Measurements from ENCODE around the gene FTSJ1.

Gene FTSJ1

DNA sequence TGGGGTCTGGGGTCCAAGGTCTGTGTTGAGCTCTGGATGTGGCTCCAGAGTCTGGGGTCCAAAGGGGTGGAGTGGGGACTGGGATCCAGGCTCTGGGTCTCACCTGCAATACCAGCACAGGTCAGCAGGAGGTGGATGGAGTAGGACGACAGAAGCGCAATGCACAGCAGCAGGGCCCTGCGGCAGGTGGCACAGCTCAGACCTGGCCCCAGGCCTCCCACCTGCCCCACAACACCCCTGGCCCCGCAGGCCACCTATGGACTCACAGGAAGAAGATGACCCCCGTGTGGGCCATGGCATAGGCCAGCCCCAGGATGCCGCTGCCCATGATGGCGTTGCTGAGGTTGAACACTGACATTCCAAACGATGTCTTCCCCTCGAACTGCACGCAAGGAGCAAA lies 9.3 kb upstream of the FTSJ1 start:
- H3K4me3 Mint-ChIP-seq, result peak overlapping the region; percentile 90 to 92
- H3K9me3 Mint-ChIP-seq, result no peaks in the 10 kb centered on the region
- DNase-seq (peak in 1 of 2 donors; percentile 25), ATAC-seq (peak; percentile 29)
- peaks cover 54% of the 10 kb centered on the region for H3K4me1 Mint-ChIP-seq
- H3K27ac Mint-ChIP-seq, result no peak overlapping the region
- no peaks in the 10 kb centered on the region for H3K27me3 Mint-ChIP-seq

DNA sequence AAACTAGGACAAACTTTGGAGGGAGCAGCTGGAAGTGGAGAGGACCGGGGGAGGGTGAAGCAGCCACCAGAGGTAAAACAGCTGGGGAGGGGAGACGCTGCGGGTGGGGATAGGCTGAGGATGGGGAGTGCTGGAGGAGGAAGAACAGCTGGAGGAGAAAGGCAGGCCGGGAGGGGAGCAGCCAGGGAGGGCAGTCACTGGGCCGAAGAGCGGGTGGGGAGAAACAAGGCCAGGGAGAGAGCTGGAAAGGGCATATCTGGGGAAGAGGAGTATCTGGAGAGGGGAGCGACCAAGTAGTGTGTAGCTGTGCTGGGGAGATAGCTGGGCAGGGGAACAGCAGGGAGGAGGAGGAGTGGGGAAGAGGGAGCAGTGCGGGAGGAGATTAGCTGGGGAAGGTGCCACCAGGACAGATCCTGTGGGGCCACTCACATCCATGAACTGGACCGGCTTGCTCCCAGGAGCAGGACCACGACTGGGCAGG lies 8.7 kb upstream of the FTSJ1 start:
- H3K4me1 Mint-ChIP-seq, result peaks cover 54% of the 10 kb centered on the region
- no peaks in the 10 kb centered on the region for H3K27me3 Mint-ChIP-seq
- H3K4me3 Mint-ChIP-seq, result peak overlapping the region; percentile 90 to 92
- ATAC-seq (no peak), DNase-seq (no peak)
- H3K27ac Mint-ChIP-seq, result peak overlapping the region; percentile 75 to 96
- H3K9me3 Mint-ChIP-seq, result no peaks in the 10 kb centered on the region

DNA sequence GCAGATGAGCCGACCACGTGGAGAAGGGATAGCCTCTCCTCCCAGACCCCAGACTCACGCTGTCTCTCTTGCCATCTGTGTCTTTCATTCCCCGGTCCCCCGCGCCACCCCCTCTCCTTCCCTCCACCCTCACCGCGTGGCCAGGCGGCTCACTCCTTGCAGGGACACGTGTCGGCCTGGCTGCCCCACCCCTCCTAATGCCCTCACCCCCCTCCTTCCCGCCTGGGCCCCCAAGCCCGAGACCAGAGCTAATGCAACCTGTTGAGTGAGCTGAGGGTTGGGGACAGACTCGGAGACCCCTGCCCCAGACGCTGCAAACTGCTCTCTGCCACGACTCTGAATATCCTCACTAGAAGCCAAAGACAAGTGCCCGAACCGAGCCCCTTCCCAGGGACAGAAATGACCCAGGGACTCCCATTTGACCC lies 7.7 kb upstream of the FTSJ1 start:
- H3K4me1 Mint-ChIP-seq, result peaks cover 48% of the 10 kb centered on the region
- peak; percentile 16 to 31 for DNase-seq
- no peaks in the 10 kb centered on the region for H3K27me3 Mint-ChIP-seq
- peak overlapping the region; percentile 90 to 92 for H3K4me3 Mint-ChIP-seq
- no peaks in the 10 kb centered on the region for H3K9me3 Mint-ChIP-seq
- H3K27ac Mint-ChIP-seq, result peak overlapping the region; percentile 96 to 99
- ATAC-seq, result peak; percentile 70

DNA sequence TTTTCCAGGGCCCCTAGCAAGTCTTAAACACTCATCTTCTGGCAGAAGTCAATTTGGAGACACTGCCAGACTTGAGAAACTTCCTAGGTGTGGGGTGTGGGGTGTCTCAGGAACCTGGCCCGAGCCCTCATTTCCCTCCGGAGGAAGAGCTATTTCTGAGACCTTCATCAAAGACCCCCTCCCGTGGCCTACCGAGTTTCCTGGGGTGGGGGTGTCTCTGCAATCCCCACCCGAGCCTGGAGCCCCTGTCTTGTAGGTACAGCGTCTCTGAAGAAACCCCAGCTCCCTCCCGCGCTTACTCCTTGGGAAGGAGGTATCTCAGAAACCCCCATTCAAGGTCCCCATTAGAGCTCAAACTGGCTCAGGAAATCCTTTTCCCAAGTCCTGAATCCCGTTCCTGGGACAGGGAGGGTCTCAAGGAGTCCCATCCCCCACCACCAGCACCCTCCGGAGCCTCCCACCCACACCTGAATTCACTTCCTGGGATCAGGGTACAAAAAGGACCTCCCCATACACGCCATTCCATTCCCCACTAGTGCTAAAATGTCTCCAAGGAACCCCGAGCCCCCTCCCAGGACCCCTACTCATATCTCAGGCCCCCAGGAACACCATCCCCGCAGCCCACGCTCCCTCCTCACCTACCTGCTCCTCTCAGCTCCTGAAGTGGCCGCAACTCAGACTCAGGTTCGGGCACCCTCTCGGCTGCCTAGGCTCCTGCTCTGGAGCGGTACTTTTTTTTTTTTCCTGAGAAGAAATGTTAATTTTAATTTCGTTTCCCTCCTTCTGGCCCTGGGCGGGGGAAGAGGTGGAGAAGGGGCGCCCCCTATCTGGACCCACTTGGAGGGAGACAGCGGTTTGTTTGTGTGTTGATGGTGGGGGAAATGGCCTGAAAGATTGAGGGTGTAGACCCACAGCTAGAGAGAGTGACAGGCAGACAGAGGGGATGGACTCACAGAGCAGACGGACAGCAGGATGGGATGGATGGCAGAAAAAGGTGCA lies 7.0 kb upstream of the FTSJ1 start:
- H3K9me3 Mint-ChIP-seq, result no peaks in the 10 kb centered on the region
- H3K27me3 Mint-ChIP-seq, result no peaks in the 10 kb centered on the region
- peak; percentile 52 for ATAC-seq
- H3K4me1 Mint-ChIP-seq, result peaks cover 48% of the 10 kb centered on the region
- H3K27ac Mint-ChIP-seq, result peak overlapping the region; percentile 96 to 99
- peak; percentile 19 to 37 for DNase-seq
- H3K4me3 Mint-ChIP-seq, result peak overlapping the region; percentile 90 to 92

DNA sequence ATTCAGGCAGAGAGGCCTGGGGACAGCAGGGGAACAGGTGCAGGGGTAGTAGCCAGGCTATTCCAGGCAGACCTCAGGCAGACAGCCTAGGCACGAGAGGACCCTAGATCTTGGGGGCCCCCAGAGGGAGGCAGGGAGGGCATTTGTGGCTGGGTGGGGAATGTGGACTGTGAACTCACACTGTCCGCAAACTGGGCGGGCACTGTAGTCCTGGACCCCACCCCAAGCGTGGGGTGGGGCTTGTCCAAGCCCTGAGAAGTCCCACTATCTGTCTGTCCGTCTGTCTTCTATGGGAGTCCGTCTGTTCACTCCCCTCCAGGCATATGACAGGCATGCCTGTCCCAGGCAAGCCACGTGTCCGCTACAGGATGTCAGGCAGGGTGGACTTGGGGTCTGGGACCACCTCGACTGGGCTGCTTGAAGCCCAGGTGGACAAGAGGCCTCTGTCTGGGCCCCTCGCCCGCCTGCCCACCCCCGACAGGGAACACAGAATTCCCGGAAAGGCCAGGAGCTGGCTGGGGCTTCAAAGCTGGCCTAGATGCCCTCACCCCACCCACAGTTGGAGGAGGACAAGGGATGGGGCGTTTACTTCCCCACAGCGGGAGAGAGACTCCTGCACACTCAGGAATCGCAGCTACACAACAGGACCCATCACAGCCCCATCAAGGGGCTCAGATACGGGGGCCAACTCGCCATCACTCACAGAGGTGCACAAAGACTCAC lies 5.7 kb upstream of the FTSJ1 start, which contains the start of gene SLC38A5:
Gene SLC38A5 (minus strand): TSS at position 151 of the 723 bp plus-strand sequence. CDS start 2,336 bp downstream, outside the sequence.
- Mint-ChIP-seq H3K4me1 (peaks cover 48% of the 10 kb centered on the region), H3K9me3 (no peaks in the 10 kb centered on the region), H3K4me3 (peak within 1 kb of the TSS; percentile 90 to 92), H3K27me3 (no peaks in the 10 kb centered on the region), H3K27ac (peak within 1 kb of the TSS; percentile 96 to 99)
- DNase-seq, result no peak
- no peak for ATAC-seq

DNA sequence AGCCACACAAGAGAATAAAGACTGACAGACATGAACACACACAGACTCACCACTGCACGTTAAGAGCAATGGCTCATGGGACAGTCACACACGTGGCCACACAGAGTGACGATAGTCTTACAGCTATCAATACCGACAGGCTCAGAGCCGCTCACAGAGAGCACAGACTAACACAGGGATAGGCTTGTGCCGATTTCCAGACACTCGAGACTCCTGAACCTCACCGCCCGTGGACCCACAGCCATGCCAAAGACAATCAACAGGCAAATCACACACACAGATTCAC lies 5.2 kb upstream of the FTSJ1 start:
- no peak overlapping the region for H3K4me3 Mint-ChIP-seq
- no peak for DNase-seq
- H3K9me3 Mint-ChIP-seq, result no peaks in the 10 kb centered on the region
- H3K27ac Mint-ChIP-seq, result no peak overlapping the region
- peaks cover 43% of the 10 kb centered on the region for H3K4me1 Mint-ChIP-seq
- ATAC-seq, result no peak
- H3K27me3 Mint-ChIP-seq, result no peaks in the 10 kb centered on the region

DNA sequence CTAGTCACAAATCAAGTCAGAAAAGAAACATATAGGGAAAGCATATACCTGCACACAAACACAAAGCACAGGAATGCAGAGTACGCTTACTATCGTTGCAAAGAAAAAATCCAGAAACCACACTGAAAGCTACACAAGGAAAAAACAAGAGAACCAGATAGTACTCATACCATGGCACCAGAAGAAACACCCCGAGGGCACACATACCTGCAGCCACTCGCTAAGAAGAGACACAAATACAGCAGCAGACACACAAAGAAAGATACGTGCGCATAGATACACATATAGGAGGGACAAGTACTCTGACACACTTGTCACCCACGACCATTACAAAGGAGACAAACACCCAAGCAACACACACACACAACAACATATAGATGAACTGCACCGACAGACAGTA lies 4.5 kb upstream of the FTSJ1 start:
- no peak for ATAC-seq
- H3K4me3 Mint-ChIP-seq, result no peak overlapping the region
- no peak for DNase-seq
- H3K27me3 Mint-ChIP-seq, result no peaks in the 10 kb centered on the region
- H3K9me3 Mint-ChIP-seq, result no peaks in the 10 kb centered on the region
- no peak overlapping the region for H3K27ac Mint-ChIP-seq
- H3K4me1 Mint-ChIP-seq, result peaks cover 40% of the 10 kb centered on the region

DNA sequence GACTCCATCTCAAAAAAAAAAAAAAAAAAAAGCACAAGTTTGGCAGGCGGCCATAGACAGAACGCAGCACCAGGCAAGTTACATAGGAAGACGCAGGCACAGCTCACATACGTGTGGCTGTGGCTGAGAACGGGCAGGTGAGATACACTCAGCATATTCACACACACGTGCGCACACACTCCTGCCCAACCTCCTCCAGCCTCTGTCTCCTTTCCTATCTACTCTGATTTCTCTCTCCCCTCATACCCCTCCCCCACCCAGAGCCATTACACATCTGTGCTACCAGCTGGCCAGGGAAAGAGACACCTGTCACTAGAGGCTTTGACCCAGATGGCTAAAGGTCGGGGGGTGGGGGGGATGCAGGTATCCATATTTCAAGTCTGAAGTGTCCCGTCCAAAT lies 3.8 kb upstream of the FTSJ1 start:
- Mint-ChIP-seq H3K27me3 (no peaks in the 10 kb centered on the region), H3K4me3 (no peak overlapping the region), H3K4me1 (peaks cover 40% of the 10 kb centered on the region), H3K27ac (no peak overlapping the region), H3K9me3 (no peaks in the 10 kb centered on the region)
- ATAC-seq (no peak), DNase-seq (no peak)

DNA sequence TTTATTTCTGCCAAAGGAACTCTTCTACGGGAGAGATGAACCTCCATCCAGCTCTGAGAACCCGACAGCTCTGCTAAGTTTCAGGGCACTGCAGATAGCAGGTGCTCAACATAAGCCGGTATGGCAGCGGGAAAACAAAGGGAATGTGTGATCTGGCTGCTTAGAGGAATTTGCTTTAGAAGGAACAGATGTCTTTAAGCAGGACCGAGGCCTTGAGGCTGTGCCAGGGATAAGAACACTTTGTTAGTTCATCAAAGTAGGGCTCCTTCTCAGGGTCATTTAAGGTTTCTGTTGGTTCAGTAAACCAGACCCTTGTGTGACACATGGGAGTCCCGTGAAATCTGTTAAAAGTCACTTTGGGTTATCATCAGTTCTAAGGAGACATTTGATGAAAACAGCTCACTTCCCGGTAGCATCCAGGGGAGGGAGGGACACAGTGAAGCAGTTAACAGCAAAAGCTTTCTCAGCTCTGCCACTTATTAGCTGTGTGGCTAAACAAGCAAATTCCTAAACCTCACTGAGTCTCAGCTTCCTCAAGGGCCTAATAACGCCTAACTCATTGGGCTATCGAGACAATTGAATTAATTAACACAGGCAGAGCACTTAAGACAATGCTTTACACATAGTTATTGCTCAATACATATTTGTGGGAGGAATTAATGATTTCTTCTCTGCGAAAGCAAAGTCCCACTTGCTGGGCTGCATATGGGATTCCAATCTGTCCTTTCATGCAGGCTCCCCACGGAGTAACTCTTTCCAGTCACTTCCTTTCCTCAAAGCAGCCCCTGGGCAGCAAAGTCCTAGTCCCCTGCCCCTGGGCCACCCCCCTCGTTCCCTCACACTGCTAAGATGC lies 2.9 kb upstream of the FTSJ1 start:
- Mint-ChIP-seq H3K27me3 (no peaks in the 10 kb centered on the region), H3K27ac (no peak overlapping the region), H3K9me3 (no peaks in the 10 kb centered on the region), H3K4me3 (no peak overlapping the region), H3K4me1 (peaks cover 43% of the 10 kb centered on the region)
- ATAC-seq (no peak), DNase-seq (no peak)

DNA sequence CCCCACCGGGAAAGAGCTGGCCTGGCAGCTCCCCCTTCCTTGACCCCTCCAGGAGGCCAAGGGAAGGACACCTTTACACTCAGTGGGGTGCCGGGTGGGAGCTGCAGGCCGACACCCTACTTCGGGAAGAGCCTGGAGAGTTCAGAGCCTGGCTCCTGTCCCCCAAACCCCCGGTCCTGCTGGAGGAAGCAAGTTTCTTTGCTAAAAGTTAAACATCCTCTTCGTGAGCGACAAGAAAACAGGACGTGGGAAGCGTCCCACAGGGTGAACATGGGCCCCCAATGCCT lies 2.4 kb upstream of the FTSJ1 start:
- H3K27ac Mint-ChIP-seq, result no peak overlapping the region
- no peak for ATAC-seq
- H3K4me3 Mint-ChIP-seq, result no peak overlapping the region

DNA sequence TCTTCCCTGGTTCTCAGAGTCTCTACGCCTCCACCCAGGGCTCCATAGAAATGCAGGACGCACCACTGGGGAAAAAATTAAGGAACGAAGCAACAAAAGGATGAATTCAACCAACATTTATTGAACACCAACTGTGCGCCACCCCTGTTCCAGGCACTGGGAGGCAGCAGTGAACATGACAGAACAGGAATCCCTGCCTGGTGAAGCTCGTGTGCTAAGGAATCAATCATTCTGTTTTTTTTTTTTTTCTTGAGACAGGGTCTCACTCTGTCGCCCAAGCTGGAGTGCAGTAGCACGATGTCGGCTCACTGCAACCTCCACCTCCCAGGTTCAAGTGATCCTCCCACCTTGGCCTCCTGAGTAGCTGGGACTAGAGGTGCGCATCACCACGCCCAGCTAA lies 1.9 kb upstream of the FTSJ1 start:
- Mint-ChIP-seq H3K27ac (no peak overlapping the region), H3K27me3 (no peaks in the 10 kb centered on the region), H3K4me3 (peak overlapping the region in 1 of 2 donors; percentile 19), H3K9me3 (no peaks in the 10 kb centered on the region), H3K4me1 (peaks cover 54% of the 10 kb centered on the region)
- ATAC-seq, result no peak
- DNase-seq, result no peak

More for the DNA sequence above, 2.4 kb upstream of the FTSJ1 start:
- DNase-seq, result no peak
- H3K27me3 Mint-ChIP-seq, result no peaks in the 10 kb centered on the region
- no peaks in the 10 kb centered on the region for H3K9me3 Mint-ChIP-seq
- H3K4me1 Mint-ChIP-seq, result peaks cover 49% of the 10 kb centered on the region

DNA sequence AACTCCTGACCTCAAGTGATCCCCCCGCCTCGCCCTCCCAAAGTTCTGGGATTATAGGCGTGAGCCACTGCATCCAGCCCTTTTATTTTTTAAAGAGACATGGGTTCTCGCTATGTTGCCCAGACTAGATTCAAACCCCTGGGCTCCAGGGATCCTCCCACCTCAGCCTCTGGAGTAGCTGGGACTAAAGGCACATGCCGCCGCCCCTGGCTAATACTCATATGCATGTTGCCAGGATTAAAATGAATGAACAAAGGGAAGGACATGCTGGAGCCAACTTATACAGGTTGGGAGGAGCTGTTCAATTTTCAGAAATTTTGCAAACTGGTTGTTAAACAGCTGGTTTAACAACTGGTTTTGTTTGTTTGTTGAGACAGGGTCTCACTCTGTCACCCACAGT lies 1.4 kb upstream of the FTSJ1 start:
- peak overlapping the region in 1 of 2 donors; percentile 80 for H3K27ac Mint-ChIP-seq

DNA sequence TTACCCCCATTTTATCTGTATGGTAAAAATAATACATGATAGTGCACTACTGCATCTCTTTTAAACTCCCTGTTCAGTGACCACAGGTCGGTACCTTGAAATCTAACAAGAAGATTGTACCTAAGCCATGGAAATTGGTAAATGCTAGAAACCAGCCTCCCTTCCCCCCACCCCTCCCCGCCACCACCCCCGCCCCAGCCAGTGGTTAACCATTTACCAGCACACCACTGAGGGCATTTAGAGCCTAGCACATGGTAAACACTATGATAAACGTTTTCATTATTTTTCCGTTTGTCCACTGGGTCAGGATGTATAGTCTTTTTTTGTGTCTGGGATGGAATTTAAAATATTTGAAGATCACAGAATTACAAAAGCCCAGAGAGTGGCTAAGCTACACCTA lies 703 bp upstream of the FTSJ1 start:
- no peak for ATAC-seq
- H3K9me3 Mint-ChIP-seq, result no peaks in the 10 kb centered on the region
- DNase-seq, result no peak

More for the DNA sequence above, 1.4 kb upstream of the FTSJ1 start:
- Mint-ChIP-seq H3K4me1 (peaks cover 52% of the 10 kb centered on the region), H3K9me3 (no peaks in the 10 kb centered on the region), H3K4me3 (peak overlapping the region; percentile 56 to 97), H3K27me3 (no peaks in the 10 kb centered on the region)
- DNase-seq (no peak), ATAC-seq (no peak)

DNA sequence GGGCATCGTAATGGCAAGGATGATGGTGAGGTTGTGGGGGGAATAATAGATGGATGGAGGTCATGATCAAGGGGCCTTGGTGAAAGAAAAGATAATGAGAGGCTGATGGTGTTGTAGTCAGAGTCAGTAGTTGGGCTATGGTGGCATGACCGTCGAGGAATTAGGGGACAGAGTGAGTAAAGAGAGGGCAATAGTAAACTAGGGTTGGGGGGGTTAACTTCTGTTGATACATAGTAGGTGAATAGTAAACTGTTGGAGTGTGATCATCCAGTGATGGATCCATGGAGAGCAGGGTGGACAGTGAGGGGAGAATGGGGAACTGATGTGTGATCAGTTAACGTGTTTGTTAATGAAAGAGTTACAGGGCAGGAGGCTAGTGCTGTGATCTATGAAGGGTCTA lies 920 bp downstream of the FTSJ1 start:
- Mint-ChIP-seq H3K27ac (peak overlapping the region; percentile 98 to 100), H3K4me1 (peaks cover 55% of the 10 kb centered on the region), H3K27me3 (no peaks in the 10 kb centered on the region), H3K4me3 (peak overlapping the region; percentile 97), H3K9me3 (no peaks in the 10 kb centered on the region)
- ATAC-seq, result no peak
- DNase-seq, result no peak

More for the DNA sequence above, 703 bp upstream of the FTSJ1 start:
- peak overlapping the region; percentile 98 to 100 for H3K27ac Mint-ChIP-seq
- H3K4me1 Mint-ChIP-seq, result peaks cover 52% of the 10 kb centered on the region
- peak overlapping the region; percentile 97 for H3K4me3 Mint-ChIP-seq
- no peaks in the 10 kb centered on the region for H3K27me3 Mint-ChIP-seq

Measured in stimulated activated naive CD8-positive, alpha-beta T cell treated with anti-CD3 and anti-CD28 coated beads, Interleukin-15, amount 100 ng/mL, for 72 hours (primary cell).